ENCODE results near the gene IQGAP1.

The IQGAP1 gene

DNA sequence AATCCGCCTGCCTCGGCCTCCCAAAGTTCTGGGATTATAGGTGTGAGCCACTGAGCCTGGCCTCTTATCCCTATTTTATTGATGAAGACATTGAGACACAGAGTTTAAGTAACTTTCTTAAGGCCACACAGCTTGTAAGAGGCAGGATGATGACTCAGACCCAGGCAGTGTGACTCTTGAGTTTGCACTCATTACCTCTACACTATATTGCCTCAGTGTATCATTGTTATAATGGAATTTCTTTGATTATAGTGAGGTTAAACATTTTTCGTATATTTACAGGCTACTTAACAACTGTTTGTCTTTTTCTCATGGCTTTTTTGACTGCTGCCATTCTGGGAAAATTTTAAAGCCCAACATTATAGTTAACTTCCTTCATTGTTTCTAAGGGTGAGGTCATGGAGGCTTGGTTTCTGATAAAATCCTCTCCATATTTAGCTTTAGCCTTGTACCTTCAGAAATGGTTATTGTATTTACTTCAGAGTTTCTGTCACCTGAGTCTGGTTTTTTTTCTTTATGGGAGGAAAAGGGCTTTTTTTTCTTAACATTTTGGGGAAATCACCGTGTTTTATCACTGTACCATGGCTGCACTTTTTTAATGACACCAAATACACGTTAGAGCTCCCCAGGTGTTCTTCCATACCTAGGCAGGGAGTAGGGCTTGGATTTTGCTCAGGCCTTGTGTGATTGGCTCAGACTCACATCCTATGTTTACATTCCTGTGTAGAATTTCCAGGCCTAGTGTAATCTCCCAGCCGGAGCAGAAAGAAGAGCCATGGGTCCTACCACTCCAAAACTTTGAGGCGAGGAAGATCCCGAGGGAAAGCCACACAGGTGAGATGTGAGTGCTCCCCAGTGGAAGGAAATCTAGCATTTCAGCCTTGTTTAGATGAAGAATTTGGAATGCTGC lies 29.7 kb upstream of the IQGAP1 start:
- H3K9me3 Mint-ChIP-seq = no peaks in the 10 kb centered on the region
- no peak overlapping the region for H3K27ac Mint-ChIP-seq
- H3K27me3 Mint-ChIP-seq = no peaks in the 10 kb centered on the region
- H3K4me3 Mint-ChIP-seq = no peak overlapping the region
- peak; percentile 66 for ATAC-seq
- peaks cover 20% of the 10 kb centered on the region for H3K4me1 Mint-ChIP-seq
- DNase-seq = no peak

DNA sequence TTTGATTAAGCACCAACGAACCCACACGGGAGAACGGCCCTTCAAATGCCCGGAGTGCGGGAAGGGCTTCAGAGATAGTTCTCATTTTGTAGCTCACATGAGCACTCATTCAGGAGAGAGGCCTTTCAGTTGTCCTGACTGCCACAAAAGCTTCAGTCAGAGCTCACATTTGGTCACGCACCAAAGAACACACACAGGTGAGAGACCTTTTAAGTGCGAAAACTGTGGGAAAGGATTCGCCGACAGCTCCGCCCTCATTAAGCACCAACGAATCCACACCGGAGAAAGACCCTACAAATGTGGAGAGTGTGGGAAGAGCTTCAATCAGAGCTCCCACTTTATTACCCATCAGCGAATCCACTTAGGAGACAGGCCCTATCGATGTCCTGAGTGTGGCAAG lies 27.3 kb upstream of the IQGAP1 start:
- no peaks in the 10 kb centered on the region for H3K9me3 Mint-ChIP-seq
- H3K4me3 Mint-ChIP-seq = no peak overlapping the region
- DNase-seq (no peak), ATAC-seq (no peak)
- H3K4me1 Mint-ChIP-seq = peaks cover 31% of the 10 kb centered on the region
- no peak overlapping the region for H3K27ac Mint-ChIP-seq
- H3K27me3 Mint-ChIP-seq = no peaks in the 10 kb centered on the region

DNA sequence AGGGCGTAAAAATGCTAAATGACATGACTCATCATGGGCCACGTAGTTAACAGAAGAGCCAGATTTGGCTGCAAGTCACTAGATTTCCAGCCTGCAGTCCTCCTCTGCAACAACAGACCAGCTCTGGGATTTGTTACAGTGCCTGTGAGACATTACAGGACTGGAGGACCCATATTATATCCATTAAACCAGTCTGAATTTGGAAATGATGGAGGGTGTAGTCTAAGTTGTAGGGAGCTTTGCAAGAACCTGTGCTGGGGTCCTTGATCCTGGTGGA lies 25.2 kb upstream of the IQGAP1 start:
- no peaks in the 10 kb centered on the region for H3K9me3 Mint-ChIP-seq
- no peak for DNase-seq
- no peak overlapping the region for H3K27ac Mint-ChIP-seq
- H3K4me1 Mint-ChIP-seq = peaks cover 31% of the 10 kb centered on the region
- no peak for ATAC-seq
- no peaks in the 10 kb centered on the region for H3K27me3 Mint-ChIP-seq
- H3K4me3 Mint-ChIP-seq = no peak overlapping the region

DNA sequence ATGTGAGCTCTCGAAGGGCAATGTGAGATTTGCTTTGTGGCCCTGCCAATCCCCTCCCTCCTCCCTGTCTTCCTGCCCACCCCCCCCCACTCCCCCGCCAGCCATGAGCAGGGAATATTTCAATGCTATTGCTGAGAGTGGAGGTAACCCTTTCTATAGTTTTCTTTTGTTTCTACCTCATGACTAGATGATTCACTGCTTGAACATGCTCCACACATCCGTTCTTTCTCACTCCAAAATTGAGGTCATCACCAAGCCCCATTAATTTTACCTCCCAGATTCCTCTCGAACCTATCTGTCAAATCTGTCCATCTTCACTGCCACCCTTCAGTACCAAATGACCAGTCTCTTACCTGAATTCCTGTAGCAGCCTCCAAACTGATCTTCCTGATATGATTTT lies 23.8 kb upstream of the IQGAP1 start:
- H3K27me3 Mint-ChIP-seq = no peaks in the 10 kb centered on the region
- H3K27ac Mint-ChIP-seq = no peak overlapping the region
- H3K4me1 Mint-ChIP-seq = peaks cover 31% of the 10 kb centered on the region
- no peak for DNase-seq
- no peak for ATAC-seq
- H3K9me3 Mint-ChIP-seq = no peaks in the 10 kb centered on the region
- H3K4me3 Mint-ChIP-seq = no peak overlapping the region

DNA sequence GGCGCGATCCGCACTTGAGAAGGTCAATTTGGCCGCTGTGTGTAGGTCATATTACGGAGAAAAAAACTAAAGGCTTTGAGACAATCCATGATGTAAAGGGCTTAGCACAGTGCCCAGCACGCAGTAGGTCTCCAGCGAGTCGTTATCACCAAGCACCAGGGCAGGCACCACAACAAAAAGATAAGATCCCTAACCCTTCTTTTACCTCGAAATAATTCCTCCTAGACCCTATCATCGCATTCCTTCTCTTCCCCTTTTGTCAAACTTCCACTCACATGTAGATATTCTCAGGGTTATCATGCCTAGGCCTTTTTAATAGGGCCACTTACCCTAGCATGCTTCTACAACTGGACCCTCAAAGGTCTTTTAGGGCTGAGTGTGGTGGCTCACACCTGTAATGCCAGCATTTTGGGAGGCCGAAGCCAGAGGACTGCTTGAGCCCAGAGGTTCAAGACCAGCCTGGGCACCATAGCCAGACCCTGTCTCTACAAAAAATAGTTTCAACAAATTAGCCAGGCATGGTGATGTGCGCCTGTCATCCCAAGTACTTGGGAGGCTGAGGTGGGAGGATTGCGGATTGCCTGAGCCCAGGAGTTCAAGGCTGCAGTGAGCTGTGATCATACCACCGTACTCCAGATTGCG lies 22.5 kb upstream of the IQGAP1 start:
- H3K9me3 Mint-ChIP-seq = no peaks in the 10 kb centered on the region
- ATAC-seq = no peak

DNA sequence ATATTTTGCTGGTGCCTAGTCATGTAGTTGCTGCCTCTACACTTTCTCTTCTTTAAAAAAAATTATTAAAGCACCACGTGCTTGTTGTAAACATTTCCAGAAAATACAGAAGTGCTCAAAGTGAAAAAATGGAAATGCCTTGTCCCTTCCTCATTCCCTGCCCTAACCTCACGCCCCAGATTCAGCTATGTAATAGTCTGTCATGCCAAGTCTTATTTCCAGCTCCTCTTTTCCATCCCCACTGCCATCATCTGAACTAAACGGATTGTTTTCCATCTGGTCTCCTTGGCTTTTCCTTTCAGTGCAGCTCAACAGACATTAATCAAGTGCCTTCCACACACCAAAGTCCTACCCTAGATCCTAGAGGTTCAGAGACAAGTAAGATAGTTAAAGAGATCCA lies 20.5 kb upstream of the IQGAP1 start:
- H3K4me1 Mint-ChIP-seq = peaks cover 18% of the 10 kb centered on the region
- no peak for ATAC-seq
- no peaks in the 10 kb centered on the region for H3K27me3 Mint-ChIP-seq
- DNase-seq = no peak
- no peaks in the 10 kb centered on the region for H3K9me3 Mint-ChIP-seq
- H3K4me3 Mint-ChIP-seq = no peak overlapping the region
- no peak overlapping the region for H3K27ac Mint-ChIP-seq

More for the DNA sequence above, 22.5 kb upstream of the IQGAP1 start:
- no peak overlapping the region for H3K4me3 Mint-ChIP-seq
- H3K27me3 Mint-ChIP-seq = no peaks in the 10 kb centered on the region
- no peak for DNase-seq
- peaks cover 31% of the 10 kb centered on the region for H3K4me1 Mint-ChIP-seq
- H3K27ac Mint-ChIP-seq = no peak overlapping the region

DNA sequence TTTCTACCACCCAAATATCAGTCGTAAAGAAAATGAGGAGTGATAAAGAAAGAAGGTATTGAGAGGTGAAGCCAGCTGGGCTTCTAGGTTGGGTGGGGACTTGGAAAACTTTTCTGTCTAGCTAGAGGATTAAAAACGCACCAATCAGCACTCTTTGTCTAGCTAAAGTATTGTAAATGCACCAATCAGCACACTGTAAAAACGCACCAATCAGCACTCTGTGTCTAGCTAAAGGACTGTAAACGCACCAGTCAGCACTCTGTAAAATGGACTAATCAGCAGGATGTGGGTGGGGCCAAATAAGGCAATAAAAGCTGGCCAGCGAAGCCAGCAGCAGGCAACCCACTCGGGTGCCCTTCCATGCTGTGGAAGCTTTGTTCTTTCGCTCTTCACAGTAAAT lies 13.0 kb upstream of the IQGAP1 start:
- peaks cover 33% of the 10 kb centered on the region for H3K4me1 Mint-ChIP-seq
- peaks cover 11 to 19% of the 10 kb centered on the region in 2 donors for H3K9me3 Mint-ChIP-seq
- H3K27ac Mint-ChIP-seq = no peak overlapping the region
- no peak for ATAC-seq
- no peak overlapping the region for H3K4me3 Mint-ChIP-seq
- DNase-seq = no peak
- H3K27me3 Mint-ChIP-seq = peaks cover 5% of the 10 kb centered on the region

DNA sequence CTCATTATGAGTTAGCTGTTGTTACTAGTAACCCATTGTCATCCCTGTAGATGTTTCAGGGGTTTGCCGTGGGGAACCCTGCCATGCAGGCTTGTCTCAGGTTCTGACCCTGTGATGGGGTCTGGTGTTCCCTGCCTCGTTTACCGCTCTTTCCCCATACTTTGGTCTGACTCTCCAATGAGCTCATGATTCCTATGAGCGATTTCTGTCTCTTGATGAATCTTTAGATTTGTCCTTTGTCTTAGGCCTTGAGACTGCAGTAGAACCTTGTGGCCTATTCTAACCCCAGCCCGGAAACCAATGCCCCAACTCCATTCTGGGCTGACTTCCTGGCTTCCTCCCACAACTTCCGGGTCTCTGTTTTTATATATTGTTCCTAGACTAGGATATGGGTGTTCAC lies 11.3 kb upstream of the IQGAP1 start:
- peaks cover 11 to 29% of the 10 kb centered on the region in 2 donors for H3K9me3 Mint-ChIP-seq
- DNase-seq = peak; percentile 36 to 70
- H3K27me3 Mint-ChIP-seq = peaks cover 5% of the 10 kb centered on the region
- peak; percentile 95 for ATAC-seq
- H3K27ac Mint-ChIP-seq = peak overlapping the region; percentile 96 to 98
- H3K4me1 Mint-ChIP-seq = peaks cover 42% of the 10 kb centered on the region
- peak overlapping the region; percentile 59 to 66 for H3K4me3 Mint-ChIP-seq

DNA sequence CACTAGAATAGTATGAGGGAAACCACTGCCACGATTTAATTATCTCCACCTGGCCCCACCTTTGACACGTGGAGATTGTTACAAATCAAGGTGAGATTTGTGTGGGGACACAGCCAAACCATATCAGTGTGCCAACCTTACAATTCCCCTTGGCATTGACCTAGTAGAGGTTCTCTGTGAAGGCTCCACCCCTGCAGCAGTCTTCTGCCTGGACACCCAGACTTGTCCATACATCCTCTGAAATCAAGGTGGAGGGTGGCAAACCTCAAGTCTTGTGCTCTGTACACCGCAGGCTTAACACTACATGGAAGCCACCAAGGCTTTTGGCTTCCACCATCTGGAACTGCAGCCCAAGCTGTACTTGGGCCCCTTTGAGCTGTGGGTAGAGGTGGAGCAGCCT lies 8.8 kb upstream of the IQGAP1 start:
- peaks cover 47% of the 10 kb centered on the region for H3K4me1 Mint-ChIP-seq
- H3K27ac Mint-ChIP-seq = no peak overlapping the region
- no peak overlapping the region for H3K4me3 Mint-ChIP-seq
- H3K9me3 Mint-ChIP-seq = peaks cover 11 to 29% of the 10 kb centered on the region in 2 donors
- no peak for DNase-seq
- H3K27me3 Mint-ChIP-seq = peaks cover 5% of the 10 kb centered on the region
- no peak for ATAC-seq

DNA sequence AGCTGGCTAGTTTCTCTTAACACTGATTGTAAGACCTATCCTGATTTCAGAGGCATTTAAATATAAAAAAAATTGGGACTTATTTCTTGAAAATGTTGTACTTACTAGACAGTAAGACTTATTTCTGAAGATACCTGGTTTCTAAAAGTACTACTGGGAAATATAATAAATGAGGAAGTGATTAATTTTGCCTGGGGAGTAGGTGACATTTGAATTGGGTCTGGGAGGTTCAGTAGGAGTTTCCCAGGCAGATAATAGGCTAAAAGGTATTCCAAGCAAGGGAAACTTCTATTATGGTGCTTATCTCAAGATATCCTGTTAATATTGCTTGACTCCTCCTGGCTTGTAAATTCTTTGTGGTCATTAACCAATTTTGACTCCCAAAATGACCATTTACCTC lies 6.5 kb upstream of the IQGAP1 start:
- ATAC-seq (no peak), DNase-seq (no peak)
- H3K4me3 Mint-ChIP-seq = no peak overlapping the region
- no peak overlapping the region for H3K27ac Mint-ChIP-seq
- no peaks in the 10 kb centered on the region for H3K27me3 Mint-ChIP-seq
- H3K9me3 Mint-ChIP-seq = peaks cover 7 to 24% of the 10 kb centered on the region in 2 donors
- H3K4me1 Mint-ChIP-seq = peaks cover 26% of the 10 kb centered on the region

DNA sequence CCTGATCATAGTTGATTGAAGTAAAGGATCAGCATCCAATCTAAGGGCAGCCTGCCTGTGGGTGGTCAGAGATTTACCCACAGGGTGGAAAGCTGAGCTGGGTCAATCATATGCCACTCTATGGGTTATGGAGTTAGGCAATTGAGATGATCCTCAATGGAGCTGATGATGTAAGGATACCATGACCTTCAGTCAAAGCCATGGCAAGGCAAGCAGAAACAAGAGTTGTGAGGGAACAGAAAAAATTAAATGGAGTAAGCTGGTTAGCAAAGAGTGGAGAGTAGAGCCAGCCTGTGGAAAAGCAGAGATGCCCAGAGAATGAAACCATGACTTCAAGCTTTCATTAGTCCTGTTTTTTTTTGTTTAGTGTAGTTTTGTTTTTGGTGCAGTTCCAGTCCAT lies 5.7 kb upstream of the IQGAP1 start:
- Mint-ChIP-seq H3K9me3 (peaks cover 7 to 23% of the 10 kb centered on the region in 2 donors), H3K27me3 (no peaks in the 10 kb centered on the region), H3K4me1 (peaks cover 19% of the 10 kb centered on the region), H3K27ac (no peak overlapping the region), H3K4me3 (no peak overlapping the region)
- no peak for ATAC-seq
- no peak for DNase-seq

DNA sequence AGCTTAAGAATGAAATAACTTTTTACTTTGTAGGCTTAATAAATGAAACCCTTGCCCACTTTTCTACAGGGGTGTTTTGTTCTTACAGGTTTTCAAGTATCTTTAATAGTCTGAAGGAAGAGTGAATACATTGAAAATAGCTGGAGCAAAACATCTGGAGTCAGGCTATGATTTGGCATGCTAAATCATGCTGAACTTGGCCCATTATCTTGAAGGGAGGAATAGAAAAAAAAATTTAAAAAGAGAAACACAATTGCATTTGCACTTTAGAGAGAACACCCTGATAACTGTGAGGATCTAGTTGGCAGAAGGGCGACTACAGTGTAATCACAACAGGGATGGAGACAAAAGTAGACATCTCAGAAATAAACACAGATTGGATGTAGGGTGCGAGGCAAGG lies 1.8 kb upstream of the IQGAP1 start:
- Mint-ChIP-seq H3K27ac (peak overlapping the region in 1 of 2 donors; percentile 81), H3K4me1 (peaks cover 40% of the 10 kb centered on the region), H3K4me3 (peak overlapping the region; percentile 16 to 60), H3K27me3 (no peaks in the 10 kb centered on the region), H3K9me3 (no peaks in the 10 kb centered on the region)
- no peak for ATAC-seq
- no peak for DNase-seq

DNA sequence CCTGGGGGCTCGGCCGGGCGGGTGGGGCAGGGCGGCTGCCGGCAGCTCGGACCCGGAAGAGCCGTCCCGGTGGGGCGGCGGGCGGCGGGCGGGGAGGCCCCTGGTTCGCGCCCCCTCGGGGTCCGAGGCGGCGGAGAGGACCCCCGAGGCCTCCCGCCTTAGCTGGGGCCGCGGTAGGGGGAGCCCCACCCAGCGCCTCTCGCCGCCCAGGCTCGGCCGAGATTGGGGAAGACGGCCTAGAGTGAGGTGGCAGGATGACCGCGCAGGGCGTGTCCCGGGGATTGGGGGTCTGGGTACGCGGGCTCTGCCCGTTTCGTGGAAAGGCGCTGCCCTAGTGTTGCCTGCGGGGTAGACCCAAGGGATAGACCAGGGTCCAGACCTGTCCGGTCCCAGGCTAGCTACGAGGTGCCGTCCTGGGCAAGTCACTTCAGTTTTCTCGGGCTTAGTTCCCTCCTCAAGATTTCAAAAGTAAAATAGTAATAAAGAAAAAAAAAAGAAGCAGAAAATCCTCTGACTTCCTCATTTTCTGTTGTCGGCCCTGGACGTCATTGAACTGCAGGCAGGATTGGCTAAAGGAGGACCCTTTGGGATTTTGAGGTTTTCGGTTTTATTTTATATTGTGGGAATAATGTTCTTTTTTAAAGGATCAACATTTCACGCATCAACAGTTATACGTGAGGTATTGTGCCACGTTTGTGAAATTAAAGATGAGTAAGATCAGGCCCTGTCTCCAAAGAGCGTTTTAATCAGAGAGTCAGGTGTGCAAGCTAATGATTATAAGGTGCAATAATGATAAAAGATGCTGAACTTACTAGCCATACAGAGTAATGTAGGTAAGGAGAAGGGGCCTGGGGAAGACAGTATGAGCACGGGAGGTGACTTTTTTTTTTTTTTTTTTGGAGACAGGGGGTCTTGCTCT lies 679 bp downstream of the IQGAP1 start:
- peak; percentile 66 for ATAC-seq
- H3K27me3 Mint-ChIP-seq = no peaks in the 10 kb centered on the region
- H3K4me3 Mint-ChIP-seq = peak overlapping the region; percentile 95 to 98
- peak overlapping the region; percentile 94 to 99 for H3K27ac Mint-ChIP-seq
- peaks cover 50% of the 10 kb centered on the region for H3K4me1 Mint-ChIP-seq
- peak; percentile 54 to 69 for DNase-seq
- H3K9me3 Mint-ChIP-seq = no peaks in the 10 kb centered on the region

DNA sequence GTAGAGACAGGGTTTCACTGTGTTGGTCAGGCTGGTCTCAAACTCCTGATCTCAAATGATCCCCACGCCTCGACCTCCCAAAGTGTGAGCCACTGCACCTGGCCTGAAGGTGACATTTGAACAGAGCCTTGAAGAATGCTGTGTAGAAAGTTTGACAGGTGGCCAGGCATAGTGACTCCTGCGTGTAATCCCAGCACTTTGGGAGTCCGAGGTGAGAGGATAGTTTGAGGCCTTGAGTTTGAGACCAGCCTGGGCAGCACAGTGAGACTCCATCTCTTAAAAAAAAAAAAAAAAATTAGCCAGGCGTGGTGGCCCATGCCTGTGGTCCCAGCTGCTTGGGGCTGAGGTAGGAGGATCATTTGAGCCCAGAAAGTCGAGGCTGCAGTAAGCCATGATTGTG lies 1.5 kb downstream of the IQGAP1 start:
- peaks cover 58% of the 10 kb centered on the region for H3K4me1 Mint-ChIP-seq
- peak overlapping the region; percentile 95 to 98 for H3K4me3 Mint-ChIP-seq
- no peak for ATAC-seq
- DNase-seq = no peak
- H3K9me3 Mint-ChIP-seq = no peaks in the 10 kb centered on the region
- H3K27me3 Mint-ChIP-seq = no peaks in the 10 kb centered on the region
- H3K27ac Mint-ChIP-seq = peak overlapping the region; percentile 77 to 97

DNA sequence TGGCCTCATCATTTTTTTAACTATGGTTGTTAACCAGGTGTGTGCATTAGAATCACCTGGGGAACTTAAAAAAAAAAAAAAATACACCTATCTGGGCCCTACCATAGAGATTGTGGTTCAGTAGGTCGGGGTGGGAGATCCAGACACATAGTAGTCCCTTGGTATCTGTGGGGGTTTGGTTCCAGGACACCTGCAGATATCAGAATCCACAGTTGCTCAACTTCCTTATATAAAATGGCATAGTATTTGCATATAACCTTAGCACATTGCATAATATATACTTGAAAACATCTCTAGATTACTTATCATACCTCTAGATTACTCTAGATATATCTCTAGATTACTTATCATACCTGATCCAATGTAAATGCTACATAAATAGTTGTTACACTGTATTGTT lies 5.0 kb downstream of the IQGAP1 start:
- no peak overlapping the region for H3K27ac Mint-ChIP-seq
- ATAC-seq = no peak
- no peaks in the 10 kb centered on the region for H3K9me3 Mint-ChIP-seq
- peaks cover 72% of the 10 kb centered on the region for H3K4me1 Mint-ChIP-seq
- H3K4me3 Mint-ChIP-seq = no peak overlapping the region
- H3K27me3 Mint-ChIP-seq = no peaks in the 10 kb centered on the region
- no peak for DNase-seq

DNA sequence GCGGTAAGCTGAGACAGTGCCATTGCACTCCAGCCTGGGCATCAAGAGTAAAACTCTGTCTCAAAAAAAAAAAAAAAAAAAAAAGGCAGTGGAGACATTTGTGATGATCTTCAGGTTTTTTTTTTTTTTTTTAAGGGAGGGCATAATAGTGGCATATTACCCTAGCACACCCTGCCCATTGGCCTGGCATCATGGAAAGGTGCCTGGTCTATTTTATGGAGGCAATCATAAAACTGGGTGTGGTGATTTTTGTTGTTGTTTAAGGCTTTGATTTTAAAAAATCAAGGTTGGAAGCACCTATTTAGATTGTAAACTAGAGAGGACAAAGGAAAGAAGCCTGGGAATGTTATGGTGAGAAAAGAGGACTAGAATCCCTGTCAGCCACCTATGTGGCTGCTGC lies 6.0 kb downstream of the IQGAP1 start:
- H3K27me3 Mint-ChIP-seq = no peaks in the 10 kb centered on the region
- DNase-seq (no peak), ATAC-seq (no peak)
- no peak overlapping the region for H3K27ac Mint-ChIP-seq
- no peak overlapping the region for H3K4me3 Mint-ChIP-seq
- no peaks in the 10 kb centered on the region for H3K9me3 Mint-ChIP-seq
- peaks cover 71% of the 10 kb centered on the region for H3K4me1 Mint-ChIP-seq

Data from stimulated activated naive CD8-positive, alpha-beta T cell treated with anti-CD3 and anti-CD28 coated beads, Interleukin-15, amount 100 ng/mL, for 72 hours (primary cell).